Muscle of back (tissue), 13 donors: ENCODE data around the gene SLC1A1. TPM values are rescaled to one million over a fixed set of nuclear protein-coding genes. Genes with fewer than 3 reads are reported as not detected.
A peak's percentile ranks its signal among the peaks of the same experiment; 100 is the strongest.

ENCODE experiments used
- DNase-seq, 3 donors: peaks; one replicate each; pipeline versions ENCODE4 v3.0.0 to v3.0.0-alpha.2; 2013
- long read RNA-seq, 9 donors: transcript quantifications; one replicate each; lab custom pipeline, GENCODE V29; 2026
- polyA plus RNA-seq, 10 donors: library from polyadenylated mRNA; unstranded; fragments of 120-200 nt; gene quantifications; one replicate each; pipeline ENCODE4 v1.2.1, GENCODE V29; 2013; ENCODE audit not compliant: insufficient read length in 10 of 10

SLC1A1 gene
- polyA plus RNA-seq = 1 to 10 TPM in 1 of 10 donors, under 1 TPM in 9; 0.29 to 1.1 (median 0.78) TPM
- long read RNA-seq, donor 1, partial matches to known transcripts = 0 of 1 reads
- long read RNA-seq, donor 1, other reads (novel, unspliced or antisense) = 0 of 1 reads
- long read RNA-seq, donor 2 = 0 reads
- long read RNA-seq, donor 3 = 0 reads
- long read RNA-seq, donor 4 = 0 reads
- long read RNA-seq, donor 5 = 0 reads
- long read RNA-seq, donor 6 = 0 reads
- long read RNA-seq, donor 7 = 0 reads
- long read RNA-seq, donor 8 = 0 reads
- long read RNA-seq, donor 9 = 0 reads

DNA sequence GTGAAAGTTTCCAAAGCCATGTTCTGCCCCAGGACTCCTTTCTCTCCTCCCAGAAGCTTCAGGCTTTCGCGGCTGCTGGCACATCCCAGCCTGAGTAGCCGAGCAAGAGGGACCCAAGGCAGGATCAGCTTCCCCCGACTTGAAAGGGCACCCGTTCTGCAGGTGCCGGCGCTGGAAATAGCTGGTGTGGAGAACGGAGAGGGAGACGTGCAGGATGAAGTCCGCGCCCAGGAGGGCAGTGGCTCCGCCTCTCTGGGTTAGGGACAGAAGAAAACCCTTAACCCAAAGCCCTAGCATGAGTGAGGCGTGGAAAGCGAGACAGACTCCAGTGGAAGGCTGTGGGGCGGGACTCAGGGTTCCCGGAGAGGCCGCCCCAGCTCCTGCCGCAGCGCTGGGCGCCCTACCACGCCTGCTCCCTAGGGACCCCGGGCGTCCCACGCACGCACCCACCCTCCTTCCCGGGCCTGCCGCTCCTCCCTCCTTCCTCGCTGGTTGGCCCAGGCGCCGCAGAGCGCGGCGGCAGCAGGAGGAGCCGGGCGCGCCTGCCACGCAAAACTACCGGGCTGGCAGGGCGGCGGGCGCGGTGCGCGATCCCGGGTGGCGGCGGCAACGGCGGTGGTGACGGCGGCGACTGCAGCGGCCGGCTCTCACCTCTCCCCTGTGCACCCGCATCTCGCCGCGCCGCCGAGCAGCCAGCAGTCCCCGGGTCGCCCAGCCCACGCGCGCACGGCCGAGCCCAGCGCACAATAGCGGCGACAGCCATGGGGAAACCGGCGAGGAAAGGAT, at the start of gene SLC1A1:
Gene SLC1A1, plus strand, starts transcription at position 550 of the 786 bp plus-strand sequence. Its CDS starts 212 bp downstream, at position 762.
- DNase-seq = peak in 2 of 3 donors; percentile 27 to 57

- DNase-seq = no peak
Measured at GRCh38 chr9:4442806-4443205, 47.5 kb upstream of the SLC1A1 start.

GRCh38 chr9:4443439-4443838, 46.8 kb upstream of the SLC1A1 start:
- no peak for DNase-seq

- no peak for DNase-seq
Measured at GRCh38 chr9:4461437-4461836, 28.8 kb upstream of the SLC1A1 start.

- no peak for DNase-seq
Measured at GRCh38 chr9:4463824-4464223, 26.4 kb upstream of the SLC1A1 start.

DNA sequence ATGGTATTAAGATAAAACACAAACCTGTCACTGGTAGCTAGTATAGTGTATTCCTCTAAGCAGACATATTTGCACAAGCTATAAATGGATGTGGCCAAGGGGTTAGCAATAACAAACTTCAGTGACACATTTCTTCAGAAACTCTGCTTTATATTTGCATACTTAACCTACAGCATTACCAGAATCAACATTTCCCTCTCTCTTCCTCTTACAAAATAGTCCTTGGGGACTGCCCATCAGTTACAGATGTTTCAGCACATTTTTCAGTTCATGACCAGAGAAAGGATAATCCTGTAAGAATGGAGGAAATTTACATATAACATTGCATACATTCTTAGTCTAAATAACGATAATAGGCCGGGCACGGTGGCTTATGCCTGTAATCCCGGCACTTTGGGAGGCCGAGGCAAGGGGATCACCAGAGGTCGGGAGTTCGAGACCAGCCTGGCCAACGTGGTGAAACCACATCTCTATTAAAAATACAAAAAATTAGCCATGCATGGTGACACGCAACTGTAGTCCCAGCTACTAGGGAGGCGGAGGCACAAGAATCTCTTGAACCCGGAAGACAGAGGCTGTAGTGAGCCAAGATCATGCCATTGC, 25.3 kb upstream of the SLC1A1 start:
- no peak for DNase-seq

DNA sequence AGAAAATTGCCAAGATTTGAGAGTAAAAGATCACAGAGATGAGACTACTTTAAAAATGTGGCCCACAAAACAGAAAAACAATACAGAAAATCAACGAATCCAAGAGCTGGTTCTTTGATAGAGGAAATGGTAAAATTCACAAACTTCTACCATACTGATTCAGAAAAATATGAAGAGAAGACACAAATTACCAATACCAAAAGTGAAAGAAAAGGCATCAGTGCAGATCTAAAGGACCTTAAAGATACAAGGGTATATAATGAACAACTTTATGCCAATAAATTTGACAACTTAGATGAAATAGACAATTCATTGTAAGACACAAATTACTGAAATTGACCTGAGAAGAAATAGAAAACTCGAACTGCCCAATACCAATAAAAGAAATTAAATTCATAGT, 24.4 kb upstream of the SLC1A1 start:
- DNase-seq = no peak

DNA sequence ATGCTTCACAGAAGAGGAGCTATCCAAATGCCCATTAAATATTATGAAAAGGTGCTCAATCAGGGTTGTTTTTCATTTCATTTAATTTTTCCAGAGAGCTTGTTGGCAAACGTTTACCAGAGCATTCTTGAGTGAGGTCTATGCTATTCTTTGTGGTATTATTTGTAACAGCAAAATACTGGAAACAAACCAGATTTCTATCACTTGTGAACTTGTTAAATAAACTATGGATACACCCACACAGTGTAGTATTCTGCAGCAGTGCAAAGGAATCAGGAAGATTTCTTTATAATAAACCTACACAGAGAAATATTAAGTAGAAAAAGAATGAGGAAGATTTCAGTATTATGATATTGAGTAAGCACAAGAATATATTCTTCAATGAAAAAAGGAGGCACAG, 15.0 kb upstream of the SLC1A1 start:
- DNase-seq = no peak

GRCh38 chr9:4486176-4486575, 4.1 kb upstream of the SLC1A1 start:
- no peak for DNase-seq

DNA sequence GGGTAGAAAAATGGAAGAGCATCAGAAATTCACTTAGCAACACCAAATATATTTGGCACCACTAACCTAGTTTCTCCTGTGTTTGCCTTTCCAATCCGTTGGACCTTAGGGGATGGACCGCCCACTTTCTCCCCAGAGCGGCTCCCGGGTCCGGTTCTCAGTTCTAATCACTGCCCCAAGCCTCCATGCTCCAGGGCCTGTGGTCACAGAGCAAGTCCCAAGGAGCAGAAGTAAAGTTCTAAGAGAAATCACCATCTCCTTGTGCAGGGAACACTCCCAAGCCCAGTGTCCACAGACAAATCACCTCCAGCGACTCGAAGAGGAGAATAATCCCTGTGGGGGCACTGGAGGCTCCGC, 728 bp upstream of the SLC1A1 start:
- DNase-seq = no peak

GRCh38 chr9:4490705-4491625, 697 bp downstream of the SLC1A1 start:
- peak in 1 of 3 donors; percentile 13 for DNase-seq

DNA sequence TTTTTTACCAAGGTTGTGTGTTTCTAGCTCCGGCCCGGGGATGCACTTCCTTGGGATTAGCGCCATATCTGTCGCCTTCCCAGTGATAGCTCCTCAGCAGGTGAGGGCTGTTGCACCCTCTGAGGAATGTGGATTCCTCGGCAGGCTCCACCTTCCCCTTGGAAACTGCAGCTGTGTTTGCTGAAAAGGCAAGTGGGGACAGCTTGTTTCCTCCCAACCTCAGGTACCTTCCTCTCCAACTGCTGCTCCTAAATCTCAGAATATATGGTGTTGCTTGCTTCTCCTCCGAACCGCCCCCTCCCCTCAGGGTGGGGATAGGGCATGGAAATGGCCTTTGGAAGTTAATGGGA, 1.3 kb downstream of the SLC1A1 start:
- DNase-seq = no peak

- DNase-seq = no peak
Measured at GRCh38 chr9:4494332-4494731, 4.1 kb downstream of the SLC1A1 start.

- no peak for DNase-seq
Measured at GRCh38 chr9:4494806-4495205, 4.5 kb downstream of the SLC1A1 start.

- no peak for DNase-seq
Measured at GRCh38 chr9:4495537-4495936, 5.3 kb downstream of the SLC1A1 start.

DNA sequence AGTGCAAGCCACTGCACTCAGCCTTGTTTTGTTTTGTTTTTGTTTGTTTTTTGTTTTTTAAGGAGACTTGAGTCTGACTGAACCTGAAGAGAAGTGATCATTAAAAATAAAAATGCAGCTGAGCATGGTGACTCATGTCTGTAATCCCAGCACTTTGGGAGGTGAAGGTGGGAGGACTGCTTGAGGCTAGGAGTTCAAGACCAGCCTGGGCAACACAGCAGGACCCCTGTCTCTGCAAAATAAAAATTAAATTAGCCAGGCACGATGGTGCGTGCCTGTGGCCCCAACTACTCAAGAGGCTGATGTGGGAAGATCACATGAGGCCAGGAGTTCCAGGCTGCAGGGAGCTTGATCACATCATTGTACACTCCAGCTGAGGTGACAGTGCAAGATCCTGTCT, 6.2 kb downstream of the SLC1A1 start:
- no peak for DNase-seq

DNA sequence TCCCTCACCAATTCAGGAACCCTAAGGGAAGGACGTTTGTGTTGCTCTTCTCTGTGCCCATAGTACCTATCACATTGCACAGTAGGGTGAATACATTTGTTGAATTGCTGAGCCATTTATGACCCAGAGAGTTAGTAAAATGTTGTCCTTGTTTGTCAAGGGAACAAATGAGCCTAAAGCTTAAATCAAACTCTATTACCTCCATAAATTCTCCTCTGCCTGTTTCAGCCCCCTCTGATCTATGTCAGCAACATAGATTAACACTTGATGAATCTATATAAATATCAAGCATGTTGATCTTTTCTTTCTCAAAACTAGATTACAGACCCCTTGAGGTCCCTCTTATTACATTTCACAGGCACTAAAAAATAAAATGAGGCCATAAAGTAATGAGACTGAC, 7.1 kb downstream of the SLC1A1 start:
- DNase-seq = no peak

DNA sequence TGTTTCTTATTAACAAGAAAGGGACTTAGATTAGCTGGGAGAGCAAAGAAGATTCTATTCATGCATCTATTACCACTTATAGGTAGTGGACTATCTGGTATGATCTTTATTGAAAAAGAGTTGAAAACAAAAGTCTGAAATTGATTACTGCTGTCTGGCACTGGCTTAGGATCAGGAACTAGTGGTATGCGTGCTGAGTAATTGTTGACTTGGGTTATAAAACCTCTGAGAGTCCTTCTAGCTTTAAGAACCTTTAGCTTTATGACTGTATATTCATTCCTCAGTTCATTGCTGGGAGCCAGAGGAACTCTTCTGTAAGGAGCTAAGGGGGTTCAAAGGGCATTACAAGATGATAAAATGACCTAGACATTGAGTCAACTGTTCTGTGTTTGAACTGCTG, 7.6 kb downstream of the SLC1A1 start:
- no peak for DNase-seq

DNA sequence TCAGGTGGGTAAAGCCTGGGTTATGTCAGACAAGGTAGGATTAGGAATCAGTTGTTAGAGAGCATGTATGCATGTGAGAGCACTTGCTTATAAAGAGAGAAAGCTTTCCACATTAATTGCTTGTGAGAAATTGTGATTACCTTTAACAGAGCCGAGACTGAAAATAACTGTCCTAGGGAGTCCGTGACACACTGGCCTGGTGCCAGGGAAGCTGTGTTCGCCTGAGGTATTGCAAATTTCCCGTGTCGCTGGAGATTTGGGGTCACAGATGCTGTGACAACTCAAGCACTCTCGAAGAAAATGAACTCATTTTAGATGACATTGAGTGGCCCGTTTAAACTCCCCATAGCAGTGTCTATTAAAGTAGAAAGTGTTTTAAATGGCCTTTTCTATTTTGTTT, 9.6 kb downstream of the SLC1A1 start:
- no peak for DNase-seq

- DNase-seq = no peak
Measured at GRCh38 chr9:4501147-4501507, 10.9 kb downstream of the SLC1A1 start.

DNA sequence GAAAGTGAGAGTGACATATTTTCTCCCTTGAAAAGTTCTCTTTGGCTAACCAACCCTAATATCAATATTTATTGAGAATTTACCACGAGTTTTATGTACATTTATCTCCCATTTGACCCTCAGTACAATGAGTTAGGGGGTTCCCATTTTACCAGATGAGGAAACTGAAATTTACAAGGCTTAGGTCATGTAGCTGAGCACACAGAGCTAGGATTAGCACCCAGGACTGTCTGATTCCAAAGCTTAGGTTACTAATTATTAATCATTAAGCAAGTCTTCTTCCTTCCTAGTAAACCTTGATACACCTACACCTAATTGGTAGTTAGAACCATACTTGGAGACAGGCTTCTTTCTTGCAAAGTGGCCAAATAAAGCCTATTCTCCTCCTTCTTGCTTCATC, 12.2 kb downstream of the SLC1A1 start:
- DNase-seq = no peak

- DNase-seq = no peak
Measured at GRCh38 chr9:4503103-4503502, 12.8 kb downstream of the SLC1A1 start.
